Activated CD4-positive, CD25-positive, alpha-beta regulatory T cell treated with anti-CD3 and anti-CD28 coated beads, Interleukin-2, amount 50 U/mL, for 72 hours (primary cell): ENCODE data around the gene YWHAG.
A peak's percentile ranks its signal among the peaks of the same experiment; 100 is the strongest.
"Not testable (repeated sequence)": the region's sequence is repeated elsewhere in the genome, so short reads cannot be mapped to it uniquely, and the experiment has no call there.

Experiments
- DNase-seq: peaks from one replicate; pipeline ENCODE4 v3.0.0; 2021

The YWHAG gene

DNA sequence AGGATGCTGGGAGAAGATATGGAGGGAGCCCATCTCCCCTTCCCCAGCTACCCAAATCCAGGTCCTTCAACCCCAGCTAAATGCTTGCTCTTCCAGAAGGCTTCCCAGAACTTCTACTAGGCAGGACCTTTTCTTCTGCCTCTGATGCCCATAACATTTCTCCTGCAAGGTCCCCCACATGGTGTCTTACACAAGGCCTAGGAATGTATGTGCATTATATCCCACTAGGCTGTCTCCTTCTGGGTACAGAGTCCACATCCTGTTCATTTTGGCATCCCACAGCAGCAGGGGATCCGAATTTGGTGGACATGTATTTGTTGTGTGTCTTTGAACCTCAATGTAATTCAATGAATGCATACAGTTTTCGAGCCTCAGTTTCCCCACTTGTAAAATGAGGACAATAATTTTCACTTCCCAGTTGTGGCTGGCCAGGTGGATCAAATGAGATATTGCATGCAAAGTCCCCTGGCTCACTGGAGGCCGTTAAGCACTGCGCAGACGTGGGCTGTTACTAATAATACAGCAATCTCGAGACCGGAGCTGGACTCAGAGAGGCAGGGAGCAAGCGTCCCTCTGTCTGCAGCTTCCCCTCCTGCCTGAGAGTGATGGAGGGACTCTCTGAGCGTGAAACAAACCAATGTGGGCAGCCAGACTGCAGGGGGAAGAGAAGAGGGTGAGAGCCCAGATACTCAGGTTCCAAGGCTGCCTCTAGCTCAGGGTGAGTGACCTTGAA, 18.6 kb upstream of the YWHAG start:
- no peak for DNase-seq

- DNase-seq: no peak
Measured at GRCh38 chr7:76375251-76375650, 16.5 kb upstream of the YWHAG start.

DNA sequence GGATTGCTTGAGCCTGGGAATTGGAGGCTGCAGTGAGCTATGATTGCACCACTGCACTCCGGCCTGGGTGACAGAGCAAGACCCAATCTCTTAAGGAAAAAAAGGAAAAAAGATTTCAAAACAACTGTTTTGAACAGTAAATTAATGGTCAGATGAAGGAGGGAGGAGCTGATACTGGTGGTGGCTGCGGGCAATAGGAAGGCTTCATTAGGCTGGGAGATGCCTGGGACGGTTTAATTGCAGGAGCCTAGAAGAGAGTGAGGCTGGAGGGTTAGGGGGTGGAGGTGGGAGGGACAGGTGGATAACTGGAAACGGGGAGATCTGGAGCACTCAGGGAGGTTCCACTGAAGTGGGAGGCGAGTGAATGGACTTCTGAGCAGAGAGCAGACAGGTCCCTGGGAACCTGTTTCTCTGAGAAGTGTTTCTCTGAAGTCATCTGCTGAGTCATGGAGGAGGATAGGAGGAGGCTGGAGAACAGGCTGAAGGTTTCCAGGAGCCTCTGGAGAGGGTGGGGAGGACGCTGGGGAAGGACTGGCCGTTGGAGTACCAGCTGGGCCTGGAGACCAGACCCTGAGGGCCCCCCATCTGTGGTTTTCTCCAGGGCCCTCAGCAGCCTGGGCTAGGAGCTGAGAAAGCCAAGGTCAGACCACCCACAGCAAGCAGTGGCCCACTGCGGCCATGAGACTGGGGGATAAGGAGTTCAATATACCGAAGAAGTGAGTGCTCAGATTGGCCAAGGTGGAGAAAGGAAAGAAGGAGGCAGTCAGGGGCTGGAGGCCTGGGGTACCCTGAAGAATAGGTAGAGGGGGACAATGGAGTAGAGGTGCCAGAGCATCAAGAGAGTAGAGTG, 14.4 kb upstream of the YWHAG start:
- DNase-seq: no peak

DNA sequence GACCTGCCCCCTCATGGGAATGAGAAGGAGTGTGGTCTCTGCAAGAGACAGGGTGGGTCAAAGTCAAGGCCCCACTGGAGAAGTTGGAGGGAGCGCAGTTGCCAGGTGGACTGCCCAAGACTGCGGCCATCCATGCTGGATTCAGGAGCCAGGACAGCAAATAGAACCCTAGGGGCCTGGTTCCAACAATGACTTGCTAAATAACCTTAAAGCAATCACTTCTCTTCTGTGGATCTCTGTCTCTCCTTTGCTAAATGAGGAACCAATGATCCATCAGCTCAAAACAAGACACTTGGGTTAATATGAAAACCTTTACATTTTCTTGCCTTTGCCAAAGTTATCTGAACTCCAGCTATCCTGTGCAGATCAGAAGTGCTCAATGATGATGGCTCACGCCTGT, 12.6 kb upstream of the YWHAG start:
- no peak for DNase-seq

DNA sequence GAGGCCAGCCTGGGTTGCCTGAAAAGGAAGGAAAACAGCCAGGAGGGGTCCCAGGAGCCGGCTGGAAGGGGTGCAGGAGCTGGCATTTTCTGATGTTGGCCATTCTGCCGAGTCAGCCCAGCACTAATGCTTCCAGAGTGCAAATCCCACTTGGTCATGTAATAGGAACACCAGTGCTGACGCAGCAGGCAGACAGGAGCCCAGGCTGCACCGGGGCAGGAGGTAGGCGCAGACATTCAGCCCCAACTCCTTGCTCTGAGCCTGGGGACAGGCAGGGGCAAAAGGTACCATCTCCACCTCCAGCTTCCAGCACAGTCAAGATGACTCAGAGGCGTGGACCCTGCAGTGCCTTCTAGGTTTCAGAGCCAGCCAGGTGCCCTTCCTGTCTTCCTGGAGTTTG, 10.2 kb upstream of the YWHAG start:
- no peak for DNase-seq

- no peak for DNase-seq
Measured at GRCh38 chr7:76368190-76368589, 9.4 kb upstream of the YWHAG start.

- no peak for DNase-seq
Measured at GRCh38 chr7:76364198-76364584, 5.4 kb upstream of the YWHAG start.

- DNase-seq: not testable (repeated sequence)
Measured at GRCh38 chr7:76363754-76364153, 5.0 kb upstream of the YWHAG start.

DNA sequence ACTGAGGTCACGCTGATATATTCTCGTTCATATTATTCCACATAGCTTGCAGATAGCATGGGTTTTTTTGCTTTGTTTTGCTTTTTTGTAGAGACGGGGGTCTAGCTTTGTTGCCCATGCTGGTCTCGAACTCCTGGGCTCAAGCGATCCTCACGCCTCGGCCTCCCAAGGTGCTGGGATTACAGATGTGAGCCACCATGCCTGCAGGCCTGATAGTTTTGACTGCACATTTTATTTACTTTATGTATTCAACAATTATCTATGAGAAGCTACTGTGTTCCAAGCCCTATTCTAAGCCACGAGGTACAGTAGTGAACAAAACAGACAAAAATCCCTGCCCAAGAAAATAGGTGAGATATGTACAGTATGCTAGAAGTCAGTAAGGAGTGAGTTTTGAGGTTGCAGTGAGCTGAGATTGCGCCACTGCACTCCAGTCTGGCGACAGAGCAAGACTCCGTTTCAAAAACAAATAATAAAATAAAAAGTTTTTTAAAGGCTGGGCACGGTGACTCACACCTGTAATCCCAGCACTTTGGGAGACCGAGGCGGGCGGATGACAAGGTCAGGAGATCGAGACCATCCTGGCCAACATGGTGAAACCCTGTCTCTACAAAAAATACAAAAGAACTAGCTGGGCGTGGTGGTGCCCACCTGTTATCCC, 1.3 kb upstream of the YWHAG start:
- no peak for DNase-seq

DNA sequence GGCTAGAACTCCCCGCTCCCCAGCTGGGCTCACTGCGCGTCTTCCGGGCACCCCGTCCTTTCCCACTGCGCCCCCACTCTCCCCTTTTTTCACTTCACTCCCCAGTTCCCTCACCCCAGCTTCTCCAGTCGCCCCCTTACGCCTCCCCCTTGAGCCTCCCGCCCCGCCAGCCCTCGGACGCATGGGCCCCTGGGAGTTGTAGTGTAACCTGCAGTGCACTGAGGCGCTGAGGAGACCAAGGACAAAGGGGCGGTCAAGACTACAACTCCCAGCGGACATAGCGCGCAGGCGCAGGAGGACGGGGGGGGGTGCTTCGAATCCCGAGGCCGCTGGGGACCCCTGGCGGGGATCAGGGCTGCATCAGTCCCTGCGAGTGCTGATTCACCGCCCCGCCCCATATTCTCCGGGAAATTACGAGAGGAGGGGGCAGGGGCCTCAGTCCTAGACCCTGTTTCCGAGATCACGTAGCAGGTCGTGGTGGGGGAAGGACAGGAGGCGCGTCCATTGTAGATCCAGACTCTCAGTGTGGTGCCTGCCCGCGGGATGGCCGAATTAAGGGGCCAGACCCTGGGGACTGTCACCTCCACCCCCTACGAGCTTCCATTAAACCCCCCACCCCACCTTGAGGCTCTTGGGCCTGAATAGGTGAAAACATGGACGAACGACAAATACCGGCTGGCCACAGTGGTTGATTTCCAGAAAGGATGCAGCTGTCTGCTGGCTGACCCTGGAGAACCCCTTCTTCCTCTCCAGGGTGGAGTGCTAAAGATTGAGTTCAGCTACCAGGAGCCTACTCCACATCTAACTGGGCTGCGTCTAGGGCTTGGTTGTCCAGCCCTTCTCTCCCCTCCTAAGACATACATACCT, 553 bp upstream of the YWHAG start:
- peak; percentile 89 for DNase-seq

- no peak for DNase-seq
Measured at GRCh38 chr7:76358011-76358480, 745 bp downstream of the YWHAG start.

GRCh38 chr7:76357475-76358010, 1.2 kb downstream of the YWHAG start:
- no peak for DNase-seq

DNA sequence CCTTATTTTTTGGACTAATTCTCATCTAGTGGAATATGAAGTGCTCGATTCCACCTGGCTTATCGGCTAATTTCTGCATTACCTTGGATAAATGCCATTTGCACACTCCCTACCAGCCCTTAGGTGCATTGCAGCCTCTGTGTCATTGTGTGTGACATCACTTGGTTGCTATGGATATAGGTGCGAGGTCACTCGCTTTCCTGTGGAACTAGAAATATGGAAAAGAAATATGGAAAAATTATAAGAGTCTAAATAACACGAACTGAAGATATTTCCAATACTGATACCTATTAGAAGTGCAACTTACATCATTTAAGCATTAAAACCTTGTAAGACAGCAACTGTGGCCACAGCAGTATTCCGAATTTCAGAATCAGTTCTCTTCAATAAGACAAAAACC, 2.0 kb downstream of the YWHAG start:
- DNase-seq: no peak

GRCh38 chr7:76356115-76356514, 2.7 kb downstream of the YWHAG start:
- DNase-seq: no peak

- no peak for DNase-seq
Measured at GRCh38 chr7:76354981-76355730, 3.6 kb downstream of the YWHAG start.

- no peak for DNase-seq
Measured at GRCh38 chr7:76354516-76354915, 4.3 kb downstream of the YWHAG start.

GRCh38 chr7:76353744-76354143, 5.0 kb downstream of the YWHAG start:
- DNase-seq: no peak

DNA sequence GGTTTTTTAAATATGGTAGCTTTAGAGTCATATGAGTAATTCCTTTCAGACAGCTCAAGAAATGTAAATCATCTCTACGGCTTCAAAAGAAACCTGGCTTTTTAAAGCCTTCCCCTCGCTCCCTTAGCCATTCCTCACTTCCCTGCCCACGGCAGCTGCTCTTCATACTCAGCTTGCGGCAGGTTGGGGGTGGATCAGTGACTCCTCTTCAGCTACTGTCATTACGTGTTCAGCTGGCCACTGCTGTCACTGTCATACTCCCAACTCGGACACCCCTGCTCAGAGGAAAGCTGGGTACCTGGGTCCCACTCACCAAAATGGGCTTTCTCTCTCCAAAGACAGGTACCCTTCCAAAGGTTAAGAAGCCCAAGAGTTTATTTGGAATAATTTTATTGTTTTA, 6.6 kb downstream of the YWHAG start:
- no peak for DNase-seq

GRCh38 chr7:76351372-76351771, 7.4 kb downstream of the YWHAG start:
- DNase-seq: no peak

GRCh38 chr7:76349313-76349885, 9.4 kb downstream of the YWHAG start:
- DNase-seq: no peak

GRCh38 chr7:76347710-76348109, 11.1 kb downstream of the YWHAG start:
- DNase-seq: no peak
